HG02763 (cell line): ENCODE data around the gene PPM1F.

Experiments used
- ATAC-seq: cut with Tn5 transposase; IDR thresholded peaks from one replicate; pipeline ENCODE4 v1.9.1; 2021; ENCODE audit warnings: mild to moderate bottlenecking, moderate library complexity; ENCODE audit not compliant: unreplicated experiment

PPM1F gene

DNA sequence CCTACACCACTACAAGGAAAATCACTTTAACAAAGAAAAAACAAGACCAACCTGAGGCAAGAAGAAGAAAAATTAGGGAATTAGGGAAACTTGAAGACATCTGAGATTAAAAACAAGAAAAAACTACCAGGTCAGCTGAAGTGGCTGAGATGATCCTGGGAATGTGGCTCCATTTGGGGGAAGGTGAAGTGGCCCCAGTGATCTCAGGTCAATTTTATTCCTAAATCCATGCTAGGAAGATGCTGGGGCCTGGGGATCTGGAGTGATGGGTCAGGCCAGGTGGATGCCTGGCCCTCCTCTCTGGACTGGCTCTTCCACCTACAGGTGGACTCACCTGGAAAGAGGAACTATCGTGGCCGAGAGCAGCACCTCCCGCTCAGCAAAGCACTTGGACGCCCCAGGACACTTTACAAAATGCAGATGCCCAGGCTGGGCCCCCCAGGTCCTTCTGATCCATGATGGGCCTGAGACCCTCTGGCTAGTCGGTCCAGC is 23.3 kb upstream of the PPM1F start:
- no peak for ATAC-seq

DNA sequence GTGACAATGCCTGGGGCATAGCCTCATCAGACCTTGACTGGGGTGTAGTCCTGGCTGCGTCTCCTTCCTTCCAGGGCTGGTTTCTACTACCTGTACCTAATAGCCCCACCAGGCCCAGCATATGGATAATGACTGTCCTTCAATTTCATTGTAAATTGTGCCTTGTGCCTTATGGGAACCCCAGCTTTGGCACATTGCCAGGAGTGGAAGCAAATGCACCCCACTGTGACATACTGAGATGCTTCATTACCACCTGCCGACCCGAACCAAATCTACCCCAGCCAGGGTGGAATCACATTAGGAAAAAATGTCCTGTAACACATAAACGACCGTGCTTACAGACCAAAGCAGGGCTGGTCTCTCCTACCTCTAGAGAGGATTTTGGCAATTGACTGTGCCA is 22.6 kb upstream of the PPM1F start:
- ATAC-seq = no peak

DNA sequence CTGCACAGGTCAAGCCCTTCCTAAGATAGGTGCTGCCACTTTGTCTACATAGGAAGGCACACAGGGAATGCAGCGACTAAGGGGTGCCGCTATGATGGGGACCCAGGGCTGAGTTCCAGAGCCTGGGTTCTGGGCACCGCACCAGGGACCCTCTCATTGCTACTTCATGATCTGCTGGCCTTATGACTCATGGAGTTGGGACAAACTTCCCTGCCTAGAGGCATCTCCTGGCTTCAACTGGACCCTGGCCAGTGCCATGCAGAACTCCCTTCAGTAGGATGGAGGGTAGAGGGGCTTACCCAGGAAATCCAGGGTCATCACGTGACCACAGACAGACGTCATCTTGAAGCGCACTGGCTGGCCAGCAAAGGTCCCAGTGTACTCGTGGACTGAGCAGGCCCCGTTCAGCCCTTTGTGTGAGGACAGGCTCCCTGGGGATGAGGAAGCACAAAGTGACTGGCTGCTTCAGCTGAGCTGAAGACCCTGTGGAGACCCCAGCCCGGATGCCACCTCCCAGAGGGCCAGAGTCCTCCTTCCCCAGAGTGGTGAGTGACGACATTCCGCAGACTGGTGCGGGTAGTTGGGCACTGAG is 21.5 kb upstream of the PPM1F start:
- ATAC-seq = no peak

DNA sequence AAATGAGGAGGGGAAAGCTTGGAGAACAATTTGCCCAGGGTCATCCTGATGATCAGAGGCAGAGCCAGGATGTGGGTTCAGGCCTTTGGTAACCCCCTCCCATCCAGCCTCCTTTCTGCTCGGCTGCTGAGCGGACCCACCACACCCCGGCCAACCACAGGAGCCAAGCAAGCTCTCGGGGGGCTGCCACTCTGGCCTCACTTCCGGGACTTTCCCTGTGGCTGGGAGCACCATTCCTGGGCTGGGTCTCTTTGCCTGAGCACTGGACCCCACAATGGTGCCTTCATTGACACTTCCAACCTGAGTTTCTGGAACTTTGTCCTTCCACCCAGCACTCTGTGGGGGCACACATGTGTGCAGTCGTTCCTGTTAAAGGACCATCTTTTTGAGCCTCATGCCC is 20.2 kb upstream of the PPM1F start:
- no peak for ATAC-seq

DNA sequence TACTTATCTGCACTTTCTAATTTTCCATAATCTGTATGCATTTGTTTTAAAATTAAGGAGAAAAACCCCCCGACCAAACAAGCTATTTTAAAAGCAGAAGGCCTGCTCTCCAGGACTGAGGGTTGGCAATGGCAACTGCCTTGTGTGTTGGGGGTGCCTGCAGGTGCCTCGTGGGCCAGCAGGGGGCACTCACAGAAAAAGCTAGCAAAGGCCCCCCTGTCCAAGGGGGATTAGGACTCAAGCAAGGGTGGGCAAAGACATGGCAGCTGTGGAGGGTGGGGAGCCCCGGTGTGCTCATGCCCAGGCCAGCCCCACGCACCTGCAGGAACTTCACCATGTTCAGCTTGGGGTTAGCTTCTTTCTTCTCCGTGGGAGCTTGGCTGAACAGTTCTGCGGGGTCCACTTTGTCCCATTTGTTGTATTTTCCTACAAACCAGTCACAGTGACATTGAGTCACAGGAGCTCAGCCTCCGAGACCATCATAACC is 19.7 kb upstream of the PPM1F start:
- ATAC-seq = no peak

DNA sequence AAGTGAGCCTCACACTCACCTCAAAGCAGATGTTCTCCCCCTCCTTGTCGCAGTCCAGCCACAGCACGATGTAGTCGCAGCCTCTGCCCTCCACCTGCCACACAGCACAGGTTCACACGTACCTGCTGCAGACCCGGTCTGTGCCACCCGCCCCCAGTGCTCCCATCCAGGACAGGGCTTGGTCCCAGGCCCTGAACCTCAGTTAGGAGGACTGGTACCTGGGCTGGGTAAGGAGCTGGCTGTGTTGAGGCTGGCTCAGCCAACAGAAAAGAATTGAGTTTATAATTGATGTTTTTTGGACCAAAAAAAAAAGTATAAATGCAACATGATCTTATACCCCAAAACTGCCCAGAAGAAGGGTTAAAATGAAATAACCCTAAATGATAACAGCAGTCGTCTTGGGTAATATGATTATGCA is 19.2 kb upstream of the PPM1F start:
- ATAC-seq = no peak

DNA sequence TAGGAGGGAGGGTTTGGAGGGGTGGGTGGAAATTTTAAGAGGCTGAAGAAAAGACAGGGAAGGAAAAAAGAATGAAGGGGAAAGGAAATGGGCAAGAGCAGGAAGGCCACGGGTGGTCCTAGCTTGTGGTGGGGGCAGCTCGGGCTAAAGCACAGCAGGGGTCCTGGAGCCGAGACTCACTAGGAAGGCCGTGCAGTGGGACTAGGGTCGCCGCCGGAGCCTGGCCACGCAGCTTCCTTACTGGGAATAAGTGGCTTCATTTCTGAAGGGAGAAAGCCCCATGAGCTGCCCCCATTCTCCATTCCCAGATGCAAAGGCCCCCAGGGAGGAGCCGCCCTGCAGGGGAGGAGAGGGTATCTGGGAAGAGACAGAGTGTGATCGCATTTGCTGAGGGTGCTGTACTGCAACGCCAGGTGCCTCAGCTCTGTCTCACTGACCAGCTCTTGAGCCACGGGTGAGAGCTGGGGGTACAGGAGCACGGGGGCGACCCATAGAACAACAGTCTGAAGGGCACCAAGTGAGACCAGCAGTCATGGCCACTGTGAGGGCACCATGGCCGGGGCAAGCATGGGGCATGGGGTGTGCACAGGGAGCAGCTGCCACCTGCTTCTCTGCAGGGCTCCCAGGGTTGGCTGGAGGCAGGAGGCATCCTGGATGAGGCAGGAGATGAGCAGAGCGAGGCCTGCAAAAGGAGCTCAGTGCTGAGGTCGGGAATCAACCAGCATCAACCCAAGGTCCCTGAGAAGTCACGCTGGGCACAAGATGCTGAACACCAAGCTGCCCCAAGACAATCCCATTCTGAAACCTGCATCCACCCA is 18.4 kb upstream of the PPM1F start:
- no peak for ATAC-seq

DNA sequence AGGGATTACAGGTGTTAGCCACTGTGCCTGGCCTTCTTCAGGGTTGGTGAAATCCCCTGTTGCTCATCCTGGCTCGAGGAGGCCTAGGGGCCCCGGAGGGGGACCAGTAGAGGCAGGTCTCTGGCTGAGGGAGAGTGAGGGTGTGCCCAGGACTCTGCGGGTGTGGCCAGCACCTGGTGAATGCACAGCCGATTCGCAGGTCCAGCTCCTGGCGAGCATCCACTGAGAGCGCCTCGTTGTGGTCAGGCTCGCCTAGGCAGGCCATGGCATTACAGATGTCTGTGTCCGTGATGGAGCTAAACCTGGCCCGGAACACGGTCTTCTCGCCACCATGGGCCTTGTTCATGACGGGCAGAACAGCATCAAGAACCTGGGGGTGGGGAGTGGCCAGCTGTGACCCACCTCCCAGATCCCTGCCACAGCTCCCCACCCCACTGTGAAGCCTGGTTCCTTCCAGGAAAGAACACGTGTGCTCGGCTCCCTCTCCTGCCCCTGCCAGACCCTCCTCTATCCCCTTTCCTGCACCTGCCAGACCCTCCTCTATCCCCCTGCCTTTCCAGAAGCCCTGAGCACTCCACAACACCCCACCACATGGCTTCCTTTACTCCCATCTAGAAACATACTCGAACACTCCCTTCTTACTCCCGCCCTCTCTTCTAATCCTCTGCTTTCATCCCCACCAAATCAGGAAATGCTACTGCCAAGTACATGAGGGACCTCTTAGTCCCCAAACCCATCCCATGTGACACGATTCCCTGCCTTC is 17.6 kb upstream of the PPM1F start:
- no peak for ATAC-seq

DNA sequence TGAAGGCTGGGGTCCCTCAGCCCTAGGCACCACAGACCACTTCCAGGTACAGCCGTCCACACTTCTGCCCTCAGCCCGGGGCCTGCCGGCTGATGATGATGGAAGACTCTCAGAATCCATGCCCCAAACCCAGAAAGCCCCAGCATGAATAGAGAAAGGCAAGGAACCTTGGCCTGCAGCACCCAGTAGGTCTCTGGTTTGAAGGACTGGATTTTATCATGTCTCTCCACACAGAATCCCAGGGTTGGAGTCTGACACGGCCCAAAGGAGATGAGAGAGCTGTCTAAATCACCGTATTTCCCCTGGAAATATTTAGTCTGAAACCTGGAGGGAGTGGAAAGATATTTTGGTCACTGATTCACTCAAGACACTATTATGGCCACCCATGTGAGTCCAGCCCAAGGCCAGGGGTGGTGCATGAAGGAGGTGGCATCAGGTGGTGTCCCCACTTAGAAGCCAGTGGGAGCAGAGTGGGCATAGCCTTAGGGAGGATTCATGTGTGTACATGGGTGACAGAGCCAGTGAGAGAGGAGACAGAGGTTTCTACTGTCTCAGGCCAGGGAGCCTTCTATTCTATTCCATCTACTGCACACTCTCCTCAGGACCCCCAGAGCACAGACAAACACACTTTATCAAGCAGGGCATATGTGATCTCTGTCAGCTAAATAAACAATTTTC is 15.9 kb upstream of the PPM1F start:
- no peak for ATAC-seq

DNA sequence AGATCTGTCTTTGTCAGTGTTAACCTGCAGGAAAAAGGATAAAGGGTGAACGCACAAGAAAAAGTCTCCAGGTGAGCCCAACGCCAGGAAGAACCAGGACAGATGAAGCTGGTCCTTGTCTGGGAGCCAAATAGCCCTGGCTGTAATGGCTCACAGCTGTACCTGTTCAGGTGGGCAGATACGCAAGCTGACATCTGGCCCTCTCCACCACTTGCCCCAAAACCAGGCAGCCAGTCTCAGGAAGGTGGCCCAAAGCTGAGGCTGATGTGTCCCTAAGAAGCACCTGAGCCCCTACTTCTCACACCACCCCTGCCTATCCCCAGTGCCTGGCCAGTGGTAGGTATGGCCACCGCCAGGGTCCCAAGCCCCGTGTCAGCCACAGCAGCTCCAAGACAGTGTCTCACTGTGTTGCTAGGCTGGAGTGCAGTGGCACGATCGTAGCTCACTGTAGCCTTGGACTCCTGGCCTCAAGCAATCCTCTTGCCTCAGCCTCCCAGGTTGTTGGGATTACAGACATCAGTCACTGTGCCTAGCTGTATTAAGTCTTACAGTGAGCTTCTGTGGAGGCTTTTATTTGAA is 15.1 kb upstream of the PPM1F start:
- ATAC-seq = no peak

DNA sequence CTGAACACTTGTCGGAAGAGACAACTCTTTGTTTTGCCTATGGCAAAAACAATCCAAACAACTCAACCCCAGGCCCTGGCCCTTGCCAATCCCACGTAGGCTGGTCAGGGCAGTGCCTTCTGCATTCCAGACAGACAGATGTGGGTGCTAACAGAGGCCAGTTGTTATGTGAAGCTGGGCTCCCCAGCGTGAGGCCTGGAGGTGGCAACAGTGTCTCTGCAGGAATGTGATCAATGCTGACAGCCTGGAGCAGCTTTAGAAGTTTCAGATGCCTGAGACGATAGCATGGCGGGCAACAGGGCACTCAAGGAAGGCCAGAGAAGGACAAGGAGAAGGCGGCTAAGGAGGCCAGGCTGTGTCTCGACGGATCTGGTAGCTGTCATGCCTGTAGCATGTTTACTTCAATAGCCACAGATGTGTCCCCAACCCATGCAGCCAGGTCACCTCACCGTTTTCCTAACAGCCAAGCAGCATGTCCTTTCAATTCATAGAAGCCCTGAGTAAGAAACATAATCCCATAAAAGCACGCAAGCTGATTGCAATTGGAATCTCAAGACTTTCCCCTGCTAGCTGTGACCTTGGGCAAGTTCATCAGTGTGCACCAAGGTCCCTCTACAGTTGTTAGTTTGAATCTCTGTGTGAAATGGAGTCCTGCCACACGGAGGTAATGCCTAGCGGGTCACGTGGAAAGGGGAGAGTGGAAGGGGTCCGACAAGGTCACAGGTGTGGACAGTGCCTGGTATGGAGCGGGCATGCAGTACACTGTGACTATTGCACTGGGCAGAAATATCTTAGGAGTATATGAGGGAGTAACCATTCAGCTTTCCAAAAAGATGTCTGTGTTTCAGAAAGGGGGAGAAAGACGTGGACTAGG is 14.2 kb upstream of the PPM1F start:
- no peak for ATAC-seq

DNA sequence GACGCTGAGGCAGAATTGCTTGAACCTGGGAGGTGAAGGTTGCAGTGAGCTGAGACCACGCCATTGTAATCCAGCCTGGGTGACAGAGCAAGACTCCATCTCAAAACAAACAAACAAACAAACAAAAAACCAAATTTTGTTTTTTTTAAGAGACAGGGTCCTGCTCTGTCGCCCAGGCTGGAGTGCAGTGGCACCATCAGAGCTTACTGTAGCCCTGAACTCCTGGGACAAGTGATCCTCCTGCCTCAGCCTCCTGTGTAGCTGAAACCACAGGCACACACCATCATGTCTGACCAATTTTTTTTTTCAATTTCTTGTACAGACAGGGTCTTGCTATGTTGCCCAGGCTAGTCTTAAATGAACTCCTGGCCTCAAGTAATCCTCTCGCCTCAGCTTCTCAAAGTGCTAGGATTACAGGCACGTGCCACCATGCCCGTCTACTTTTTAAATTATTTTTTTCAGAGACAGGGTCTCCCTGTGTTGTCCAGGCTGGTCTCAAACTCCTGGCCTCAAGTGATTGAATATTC is 13.2 kb upstream of the PPM1F start:
- ATAC-seq = no peak

DNA sequence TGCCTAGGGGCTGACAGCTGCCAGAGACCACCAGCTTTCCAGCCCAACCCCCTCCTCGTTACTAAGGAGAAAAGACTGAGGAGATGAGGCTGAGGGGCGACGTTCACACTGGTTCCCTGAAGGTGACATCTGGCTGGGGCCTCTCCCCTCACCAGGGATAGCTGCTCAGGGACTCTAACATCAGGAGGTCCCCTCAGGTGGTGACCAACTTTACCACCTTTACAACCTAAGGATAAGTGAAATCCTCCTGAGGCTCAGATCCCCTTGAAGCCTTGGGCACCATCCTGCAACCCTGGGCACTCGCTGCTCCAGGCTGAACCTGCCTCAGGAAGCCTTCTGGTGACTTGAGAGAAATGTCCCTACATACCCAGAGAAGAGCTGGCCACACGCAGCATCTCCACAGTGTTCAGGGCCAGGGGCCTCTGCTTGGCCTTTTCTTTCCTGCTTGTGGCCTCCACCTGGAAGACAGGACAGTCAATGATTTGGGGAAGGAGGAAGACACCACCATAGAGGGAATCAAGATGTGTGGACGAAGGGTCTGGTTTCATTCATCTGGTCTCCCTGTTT is 12.4 kb upstream of the PPM1F start:
- ATAC-seq = no peak

DNA sequence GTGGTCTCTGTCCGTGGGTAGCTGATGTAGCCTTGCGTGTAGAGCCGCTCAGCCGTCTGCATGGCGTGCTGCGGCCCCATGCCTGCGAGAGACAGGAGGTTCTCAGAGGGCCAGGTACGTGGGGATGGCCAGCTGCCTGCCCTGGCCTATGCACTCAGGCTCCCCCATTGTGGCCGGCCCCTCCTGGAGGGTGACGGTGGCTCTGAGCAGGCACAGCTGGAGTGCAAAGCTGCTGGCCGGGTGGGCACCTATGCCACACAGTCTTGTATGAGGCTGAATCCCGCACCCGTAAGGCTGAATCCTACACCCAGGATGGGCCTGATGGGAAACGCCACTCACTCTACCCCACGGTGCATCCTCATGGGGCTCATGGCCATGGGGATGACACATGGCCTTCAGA is 11.6 kb upstream of the PPM1F start:
- no peak for ATAC-seq

DNA sequence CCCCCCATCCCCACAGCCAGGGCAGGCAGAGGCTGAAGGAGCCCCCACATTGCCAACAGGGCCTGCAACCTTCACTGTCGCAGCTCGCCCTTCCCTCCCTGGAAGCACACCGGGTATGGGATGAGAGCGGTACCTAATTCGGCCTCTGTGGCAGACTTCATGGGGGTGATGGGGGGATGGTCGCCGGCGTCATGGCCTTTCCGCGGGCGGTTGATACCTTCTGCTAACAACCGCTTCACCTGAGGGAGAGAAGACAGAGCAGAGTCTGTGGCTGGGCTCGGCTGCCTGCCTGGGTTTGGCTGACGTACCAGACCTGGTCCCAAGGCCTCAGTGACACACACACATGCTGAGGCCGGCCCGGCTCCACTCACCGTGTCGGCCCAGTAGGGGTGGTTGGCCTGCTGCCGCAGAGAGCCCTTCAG is 11.2 kb upstream of the PPM1F start:
- no peak for ATAC-seq

DNA sequence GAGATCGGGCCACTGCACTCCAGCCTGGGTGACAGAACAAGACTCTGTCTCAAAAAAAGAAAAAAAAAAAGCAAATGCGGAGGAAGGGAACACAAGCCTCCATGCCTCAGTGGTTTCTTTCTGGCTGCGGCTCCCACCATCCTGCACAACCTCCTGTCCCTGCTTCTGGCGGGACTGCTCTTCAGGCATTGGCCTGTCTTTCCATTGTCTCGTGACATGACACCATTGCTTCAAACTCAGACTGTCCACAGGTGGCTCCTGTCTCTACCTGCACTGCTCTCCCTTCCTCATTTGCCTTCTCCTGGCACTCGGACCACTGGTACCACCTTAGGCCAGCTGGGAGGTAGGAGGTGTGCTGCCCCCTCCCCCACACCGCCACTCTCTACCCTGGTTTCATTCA is 10.6 kb upstream of the PPM1F start:
- no peak for ATAC-seq

DNA sequence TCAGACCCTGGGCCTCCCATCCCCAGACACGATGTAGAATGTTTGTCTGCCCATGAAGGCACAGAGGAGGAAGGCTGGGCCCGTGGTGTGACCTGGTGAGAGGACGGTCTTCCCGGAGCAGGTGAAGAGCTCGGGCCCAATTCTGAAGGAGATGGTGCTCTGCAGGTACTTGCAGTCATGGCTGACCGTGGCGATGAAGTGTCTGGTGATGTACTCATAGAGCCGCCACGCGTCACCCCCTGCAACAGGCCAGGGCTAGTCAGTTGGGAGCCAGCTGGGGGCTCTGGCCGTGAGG is 10.0 kb upstream of the PPM1F start:
- no peak for ATAC-seq

DNA sequence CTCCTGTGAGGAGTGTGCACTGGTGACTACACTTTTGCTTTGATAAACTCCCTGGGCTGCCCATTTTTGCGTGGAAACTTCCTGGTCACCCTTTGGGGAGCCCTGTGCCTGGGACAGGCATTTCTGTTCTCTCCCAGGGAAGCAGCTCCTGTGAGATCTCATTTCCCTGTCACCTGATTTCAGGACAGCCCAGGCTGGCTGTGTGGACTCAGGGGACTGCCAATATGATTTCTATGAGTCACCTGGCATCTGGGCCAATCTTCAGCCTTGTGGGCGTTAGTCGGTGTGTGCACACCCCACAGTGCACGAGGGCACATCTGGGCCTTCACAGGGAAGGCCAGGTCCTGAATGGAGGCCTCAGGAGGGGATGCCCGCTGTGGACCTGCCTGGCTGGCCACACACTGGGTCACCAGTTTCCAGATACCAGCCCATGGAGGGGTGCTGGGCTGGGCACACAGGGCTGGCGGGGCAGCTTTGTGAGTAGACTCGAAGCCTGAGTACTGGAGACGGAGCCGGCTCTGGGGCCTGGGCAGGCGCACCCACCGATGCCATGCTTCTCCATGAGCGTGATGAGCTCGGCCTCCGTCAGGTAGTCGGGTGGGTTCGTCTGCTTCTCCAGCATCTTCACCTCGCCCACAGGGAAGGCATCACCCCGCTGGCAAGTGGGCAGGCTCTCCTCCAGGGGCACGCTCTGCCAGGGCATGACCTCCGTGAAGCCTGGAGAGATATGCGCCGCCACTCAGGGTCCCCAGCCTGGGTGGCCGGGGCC is 9.4 kb upstream of the PPM1F start:
- ATAC-seq = no peak
